Upper lobe of left lung (tissue), 4 donors: ENCODE data around the gene MROH8.

Source experiments
- EP300 ChIP-seq, 4 donors: sonication (generic); formaldehyde crosslinking; IDR thresholded peaks; one replicate each; pipeline ENCODE4 v1.5.1; 2017; ENCODE audit warnings: antibody characterized with exemption in 4 of 4, control low read depth in 2 of 4
- POLR2A ChIP-seq, 4 donors: fragments of 450-650 bp; IDR thresholded peaks; one replicate each; pipeline ENCODE4 v1.5.1; 2016 to 2017; ENCODE audit warnings: antibody characterized with exemption in 4 of 4, mild to moderate bottlenecking in 2 of 4
- POLR2AphosphoS5 ChIP-seq, 2 donors: sonication (generic); formaldehyde crosslinking; IDR thresholded peaks; one replicate each; pipeline ENCODE4 v1.5.1; 2017; ENCODE audit warnings: antibody characterized with exemption in 2 of 2
- TF ChIP-seq, protein P1 (sequence below), 6 experiments: fragments of 450-650 bp in 4 of 6; fragments of 200-600 bp in 2 of 6; sonication (generic) in 2 of 6; IDR thresholded peaks; one replicate each; pipeline ENCODE4 v1.5.1; 2016 to 2019; ENCODE audit warnings: antibody characterized with exemption in 6 of 6

DNA sequence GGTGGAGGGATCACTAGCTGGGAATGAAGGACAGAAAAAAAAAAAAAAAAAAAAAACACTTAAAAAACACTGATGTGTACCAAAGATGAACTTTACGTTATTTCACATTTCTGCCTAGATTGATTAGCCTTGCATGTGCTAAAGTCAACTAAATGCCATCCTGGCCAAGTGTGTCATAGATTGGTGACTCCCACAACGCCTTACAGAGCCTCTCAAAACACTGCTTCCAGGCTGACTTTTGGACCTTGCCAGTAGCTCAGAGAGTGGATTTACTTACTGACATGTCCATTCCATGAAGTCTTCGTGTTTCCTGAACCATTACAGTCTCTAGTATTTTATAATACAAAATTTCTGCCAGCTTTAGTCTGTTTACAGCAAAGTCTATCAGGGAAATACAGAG is 124.1 kb downstream of the MROH8 start:
- TF ChIP-seq POLR2A (IDR thresholded peaks at IDR 0.05) (no peak), EP300 (IDR thresholded peaks at IDR 0.05) (no peak), POLR2AphosphoS5 (IDR thresholded peaks at IDR 0.05) (no peak)
- TF ChIP-seq, protein P1, sequence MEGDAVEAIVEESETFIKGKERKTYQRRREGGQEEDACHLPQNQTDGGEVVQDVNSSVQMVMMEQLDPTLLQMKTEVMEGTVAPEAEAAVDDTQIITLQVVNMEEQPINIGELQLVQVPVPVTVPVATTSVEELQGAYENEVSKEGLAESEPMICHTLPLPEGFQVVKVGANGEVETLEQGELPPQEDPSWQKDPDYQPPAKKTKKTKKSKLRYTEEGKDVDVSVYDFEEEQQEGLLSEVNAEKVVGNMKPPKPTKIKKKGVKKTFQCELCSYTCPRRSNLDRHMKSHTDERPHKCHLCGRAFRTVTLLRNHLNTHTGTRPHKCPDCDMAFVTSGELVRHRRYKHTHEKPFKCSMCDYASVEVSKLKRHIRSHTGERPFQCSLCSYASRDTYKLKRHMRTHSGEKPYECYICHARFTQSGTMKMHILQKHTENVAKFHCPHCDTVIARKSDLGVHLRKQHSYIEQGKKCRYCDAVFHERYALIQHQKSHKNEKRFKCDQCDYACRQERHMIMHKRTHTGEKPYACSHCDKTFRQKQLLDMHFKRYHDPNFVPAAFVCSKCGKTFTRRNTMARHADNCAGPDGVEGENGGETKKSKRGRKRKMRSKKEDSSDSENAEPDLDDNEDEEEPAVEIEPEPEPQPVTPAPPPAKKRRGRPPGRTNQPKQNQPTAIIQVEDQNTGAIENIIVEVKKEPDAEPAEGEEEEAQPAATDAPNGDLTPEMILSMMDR (IDR thresholded peaks at IDR 0.05), result no peak
